Ovary (tissue), 9 donors: ENCODE results near the gene RAI14. TPM values are rescaled to one million over a fixed set of nuclear protein-coding genes. Genes with fewer than 3 reads are reported as not detected.

Source experiments
- DNase-seq, 5 donors: peaks; one replicate each; pipeline ENCODE4 v3.0.0-alpha.2; 2019 to 2020
- H3K27ac ChIP-seq, 2 donors: fragments of 200-600 bp; one replicate each; pipeline versions ENCODE4 v1.5.1 to v1.8.0; 2019 to 2022
- H3K27me3 ChIP-seq: fragments of 200-600 bp; one replicate; pipeline ENCODE4 v1.8.0; 2022
- H3K36me3 ChIP-seq: fragments of 200-600 bp; sonication (generic); one replicate; pipeline ENCODE4 v1.5.1; 2019
- H3K4me1 ChIP-seq: one replicate; pipeline ENCODE4 v1.8.1; 2013; ENCODE audit warnings: mild to moderate bottlenecking, moderate library complexity; ENCODE audit not compliant: insufficient read depth
- H3K4me3 ChIP-seq: fragments of 200-600 bp; sonication (generic); one replicate; pipeline ENCODE4 v1.5.1; 2017
- H3K9me3 ChIP-seq, 2 donors: fragments of 200-600 bp in 1 of 2; sonication (generic) in 1 of 2; one replicate each; pipeline versions ENCODE4 v1.5.1 to v1.8.1; 2013 to 2019; ENCODE audit warnings: mild to moderate bottlenecking in 1 of 2, moderate library complexity in 1 of 2
- EP300 ChIP-seq: sonication (generic); formaldehyde crosslinking; IDR thresholded peaks from one replicate; pipeline ENCODE4 v1.6.1; 2017; ENCODE audit warnings: antibody characterized with exemption
- POLR2A ChIP-seq: fragments of 450-650 bp; IDR thresholded peaks from one replicate; pipeline ENCODE4 v1.6.1; 2017; ENCODE audit warnings: antibody characterized with exemption, mild to moderate bottlenecking, moderate library complexity
- WGBS, 3 donors: extraction: QIAGEN DNeasy Blood & Tissue Kit in 1 of 3; methylation state at CpG; one replicate each; pipeline versions ENCODE4 v1.1.5 to v1.1.7; 2013 to 2017; 5-methylcytosine and 5-hydroxymethylcytosine counted together
- intact Hi-C, 4 donors: fragments of 100-400 bp; cut with DNase I; formaldehyde crosslinking; loops; one replicate each; pipeline versions ENCODE4 v1.11.0 to v1.15.1; 2022 to 2023
- polyA plus RNA-seq, 2 donors: library from polyadenylated mRNA; stranded (reverse); fragments of 200-250 nt in 1 of 2; fragments of 350-450 nt in 1 of 2; fragmentation: Illumina TruSeq in 1 of 2; extraction: RNeasy Lipid Tissue Mini Kit (QIAGEN cat#74804) in 1 of 2; gene quantifications; one replicate each; pipeline ENCODE4 v1.2.3, GENCODE V29; 2013 to 2014
- total RNA-seq, 7 donors: library from RNA; depleted of rRNA in 2 of 7; stranded (reverse); fragments of >200 nt in 2 of 7; fragmentation: NEBNext Ultra II Directional in 3 of 7; extraction: Animal tissue kit (Norgen Biotek cat#: 25700) in 3 of 7; gene quantifications; one replicate each; pipeline versions ENCODE4 v1.1.0 to v1.2.4, GENCODE V29; 2016 to 2023
- TF ChIP-seq, protein P1 (sequence below), 3 donors: fragments of 450-650 bp in 2 of 3; fragments of 200-600 bp in 1 of 3; IDR thresholded peaks; one replicate each; pipeline versions ENCODE4 v1.5.1 to v1.8.0; 2016 to 2022; ENCODE audit warnings: antibody characterized with exemption in 3 of 3, mild to moderate bottlenecking in 1 of 3
- donor health status: DM: no; HTN: no; CAD: no; lungs with moderate emphysema.
- donor health status: DM: no; HTN: no; CAD: no.
- donor health status: Bipolar disorder and iron deficiency.
- donor health status: DM: yes; HTN: yes; CAD: no.
- donor health status: DM: no; HTN: no; CAD: no.
- donor health status: DM: yes; HTN: yes; CAD: no.

Gene RAI14
- total and polyA plus RNA-seq, 9 donors = 8.2 to 36.1 (median 25.9) TPM

- no peaks in the 10 kb centered on the region for H3K9me3 ChIP-seq
- DNase-seq = no peak
- no peaks in the 10 kb centered on the region for H3K27me3 ChIP-seq
- H3K27ac ChIP-seq = no peak overlapping the region
- no peaks in the 10 kb centered on the region for H3K4me1 ChIP-seq
- H3K4me3 ChIP-seq = no peak overlapping the region
- H3K36me3 ChIP-seq = no peaks in the 10 kb centered on the region
- TF ChIP-seq POLR2A (no peak), EP300 (no peak)
- TF ChIP-seq, protein P1, sequence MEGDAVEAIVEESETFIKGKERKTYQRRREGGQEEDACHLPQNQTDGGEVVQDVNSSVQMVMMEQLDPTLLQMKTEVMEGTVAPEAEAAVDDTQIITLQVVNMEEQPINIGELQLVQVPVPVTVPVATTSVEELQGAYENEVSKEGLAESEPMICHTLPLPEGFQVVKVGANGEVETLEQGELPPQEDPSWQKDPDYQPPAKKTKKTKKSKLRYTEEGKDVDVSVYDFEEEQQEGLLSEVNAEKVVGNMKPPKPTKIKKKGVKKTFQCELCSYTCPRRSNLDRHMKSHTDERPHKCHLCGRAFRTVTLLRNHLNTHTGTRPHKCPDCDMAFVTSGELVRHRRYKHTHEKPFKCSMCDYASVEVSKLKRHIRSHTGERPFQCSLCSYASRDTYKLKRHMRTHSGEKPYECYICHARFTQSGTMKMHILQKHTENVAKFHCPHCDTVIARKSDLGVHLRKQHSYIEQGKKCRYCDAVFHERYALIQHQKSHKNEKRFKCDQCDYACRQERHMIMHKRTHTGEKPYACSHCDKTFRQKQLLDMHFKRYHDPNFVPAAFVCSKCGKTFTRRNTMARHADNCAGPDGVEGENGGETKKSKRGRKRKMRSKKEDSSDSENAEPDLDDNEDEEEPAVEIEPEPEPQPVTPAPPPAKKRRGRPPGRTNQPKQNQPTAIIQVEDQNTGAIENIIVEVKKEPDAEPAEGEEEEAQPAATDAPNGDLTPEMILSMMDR (IDR thresholded peaks at IDR 0.05) = no peak
- intact Hi-C loops = no loop called here
These were observed 45.6 kb upstream of the RAI14 start for GRCh38 chr5:34610546-34610945.

DNA sequence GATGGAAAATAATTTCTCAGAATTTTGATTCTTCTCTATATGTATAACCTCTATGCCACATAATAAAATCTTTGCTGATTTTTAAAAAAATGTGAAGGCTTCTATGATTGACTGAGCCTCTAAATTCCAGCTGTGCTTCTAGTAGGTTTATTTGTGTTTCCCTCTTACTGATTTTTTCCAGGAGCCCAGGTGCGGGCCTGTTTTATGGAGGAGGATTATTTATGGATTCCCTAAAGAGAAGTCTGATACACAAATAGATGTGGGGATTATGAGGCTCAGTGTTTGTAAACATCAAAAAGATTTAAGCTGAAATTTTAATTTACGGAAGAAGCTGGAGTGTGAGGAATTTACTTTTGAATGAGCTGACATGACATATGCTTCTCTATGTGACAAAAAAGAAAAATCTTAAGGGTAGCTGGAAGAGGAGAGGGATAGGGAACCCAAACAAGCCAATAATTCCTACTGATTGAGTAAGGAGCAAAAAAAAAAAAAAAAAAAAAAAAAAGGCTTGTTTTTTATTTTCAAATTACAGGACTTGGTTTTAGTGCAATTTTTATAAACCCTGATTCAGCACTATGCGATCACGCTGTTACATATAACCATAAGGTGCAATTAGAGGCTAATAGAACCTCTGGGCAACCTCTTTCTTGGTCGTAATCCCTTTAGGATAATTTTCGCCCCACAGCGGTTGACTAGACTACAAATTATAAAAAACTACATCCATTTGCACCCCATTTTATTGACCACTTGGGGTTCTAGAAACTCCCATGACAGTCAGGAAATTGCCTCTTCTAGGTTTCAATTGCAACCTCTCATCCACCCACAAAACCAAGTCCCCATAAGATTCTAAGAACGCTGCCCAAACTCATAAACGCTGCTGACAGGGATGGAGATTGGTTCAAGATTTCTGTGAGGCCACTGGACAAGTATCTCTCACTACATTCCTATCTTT, 44.4 kb upstream of the RAI14 start:
- H3K9me3 ChIP-seq = no peaks in the 10 kb centered on the region
- WGBS, 3 donors = 94 to 95% (median 94%) methylated on average over 9 of the region's 9 CpGs
- H3K36me3 ChIP-seq = no peaks in the 10 kb centered on the region
- no peaks in the 10 kb centered on the region for H3K27me3 ChIP-seq
- no peaks in the 10 kb centered on the region for H3K4me1 ChIP-seq
- no peak overlapping the region for H3K27ac ChIP-seq
- intact Hi-C loops = no loop called here
- no peak overlapping the region for H3K4me3 ChIP-seq
- no peak for DNase-seq
- TF ChIP-seq, protein P1 (IDR thresholded peaks at IDR 0.05) = no peak
- TF ChIP-seq EP300 (no peak), POLR2A (no peak)

- no peaks in the 10 kb centered on the region for H3K36me3 ChIP-seq
- TF ChIP-seq, protein P1 (IDR thresholded peaks at IDR 0.05) = no peak
- TF ChIP-seq EP300 (no peak), POLR2A (no peak)
- no peaks in the 10 kb centered on the region for H3K9me3 ChIP-seq
- no peak for DNase-seq
- intact Hi-C loops = no loop called here
- no peaks in the 10 kb centered on the region for H3K4me1 ChIP-seq
- 88 to 100% (median 95%) methylated on average over 1 of the region's 1 CpG for WGBS, 3 donors
- no peaks in the 10 kb centered on the region for H3K27me3 ChIP-seq
- H3K4me3 ChIP-seq = no peak overlapping the region
- no peak overlapping the region for H3K27ac ChIP-seq
These were observed 39.5 kb upstream of the RAI14 start for GRCh38 chr5:34616651-34617050.

- 63 to 67% (median 66%) methylated on average over 4 of the region's 4 CpGs for WGBS, 3 donors
- no peak overlapping the region for H3K4me3 ChIP-seq
- TF ChIP-seq POLR2A = no peak
- TF ChIP-seq, protein P1 (IDR thresholded peaks at IDR 0.05) = no peak
- no peak for TF ChIP-seq EP300
- no peaks in the 10 kb centered on the region for H3K36me3 ChIP-seq
- H3K9me3 ChIP-seq = no peaks in the 10 kb centered on the region
- intact Hi-C loops = no loop called here
- H3K27me3 ChIP-seq = no peaks in the 10 kb centered on the region
- no peaks in the 10 kb centered on the region for H3K4me1 ChIP-seq
- no peak for DNase-seq
- no peak overlapping the region for H3K27ac ChIP-seq
These were observed 37.6 kb upstream of the RAI14 start for GRCh38 chr5:34618371-34619065.
